ENCODE measurements around the gene KCTD20. TPM values are rescaled to one million over a fixed set of nuclear protein-coding genes. Genes with fewer than 3 reads are reported as not detected.

The KCTD20 gene
- total and polyA plus RNA-seq, 2 of the 13 experiments (the other 11 are each of a cell fraction or from before 2014, with no cell fraction given), result 52.7 to 67.1 TPM

DNA sequence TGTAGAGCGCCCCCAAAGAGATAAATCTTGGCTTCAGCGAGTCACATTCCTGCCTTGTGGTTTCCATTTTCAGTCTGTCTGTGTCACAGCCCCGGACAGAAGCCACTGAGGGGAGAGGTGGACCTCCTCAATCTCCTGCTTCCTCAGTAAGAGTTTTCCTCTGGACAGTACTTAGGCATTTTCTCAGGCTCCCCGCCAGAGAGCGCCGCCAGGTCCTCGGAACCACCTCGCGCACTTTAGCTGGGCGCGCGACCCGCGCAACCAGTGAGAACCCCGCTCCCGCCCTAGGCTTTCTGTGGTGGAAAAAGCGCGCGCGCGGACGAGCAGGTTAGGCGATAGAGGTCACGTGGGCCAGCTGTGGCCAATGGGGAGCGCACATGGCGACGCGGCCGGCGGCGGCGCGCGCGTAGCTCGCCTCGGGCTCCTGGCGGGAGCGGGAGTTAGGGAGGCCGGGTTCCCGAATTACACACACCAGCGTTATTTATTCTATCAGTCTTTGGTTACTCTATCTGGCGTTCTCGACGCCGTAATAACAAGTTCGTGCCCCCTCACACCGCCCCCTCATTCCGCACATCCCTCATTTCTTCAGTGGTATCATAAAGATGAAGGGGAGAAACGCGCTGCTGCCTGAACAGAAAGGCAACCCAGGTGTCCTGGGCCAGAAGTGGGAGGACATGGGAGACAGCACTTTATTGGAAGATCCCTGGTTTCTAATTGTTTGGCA lies 19.5 kb upstream of the KCTD20 start (continued):
- TF ChIP-seq, protein P1, sequence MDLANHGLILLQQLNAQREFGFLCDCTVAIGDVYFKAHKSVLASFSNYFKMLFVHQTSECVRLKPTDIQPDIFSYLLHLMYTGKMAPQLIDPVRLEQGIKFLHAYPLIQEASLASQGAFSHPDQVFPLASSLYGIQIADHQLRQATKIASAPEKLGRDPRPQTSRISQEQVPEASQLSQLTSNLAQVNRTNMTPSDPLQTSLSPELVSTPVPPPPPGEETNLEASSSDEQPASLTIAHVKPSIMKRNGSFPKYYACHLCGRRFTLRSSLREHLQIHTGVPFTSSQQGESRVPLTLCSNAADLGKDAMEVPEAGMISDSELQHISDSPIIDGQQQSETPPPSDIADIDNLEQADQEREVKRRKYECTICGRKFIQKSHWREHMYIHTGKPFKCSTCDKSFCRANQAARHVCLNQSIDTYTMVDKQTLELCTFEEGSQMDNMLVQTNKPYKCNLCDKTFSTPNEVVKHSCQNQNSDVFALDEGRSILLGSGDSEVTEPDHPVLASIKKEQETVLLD (CRISPR knock-in tag; IDR thresholded peaks at IDR 0.05; ENCODE audit: low read depth), result no peak
- TF ChIP-seq ZNF747 (CRISPR knock-in tag; IDR thresholded peaks at IDR 0.05; ENCODE audit: borderline replicate concordance) (peak; percentile 78; the same call in 1 of the 2 replicates), ZNF772 (CRISPR knock-in tag; IDR thresholded peaks at IDR 0.05) (peak; percentile 97), SIX4 (CRISPR knock-in tag; IDR thresholded peaks at IDR 0.05) (no peak), ZNF232 (CRISPR knock-in tag; IDR thresholded peaks at IDR 0.05; ENCODE audit: borderline replicate concordance) (peak; percentile 77; the same call in 1 of the 2 replicates), NFE2 (CRISPR knock-in tag; IDR thresholded peaks at IDR 0.05) (no peak), ZNF441 (CRISPR knock-in tag; IDR thresholded peaks at IDR 0.05; ENCODE audit: borderline replicate concordance) (no peak), DPF2 (CRISPR knock-in tag; IDR thresholded peaks at IDR 0.05; ENCODE audit: borderline replicate concordance, low read depth) (no peak), KMT2B (CRISPR knock-in tag; IDR thresholded peaks at IDR 0.05) (peak; percentile 85), NFKBIZ (CRISPR knock-in tag; IDR thresholded peaks at IDR 0.05) (0 out of 2 replicates have a peak, but pooled peaks have one; percentile 80), FOXK1 (CRISPR knock-in tag; IDR thresholded peaks at IDR 0.05; ENCODE audit: borderline replicate concordance, low read depth) (peak; percentile 55; the same call in 1 of the 2 replicates), NR3C1 (CRISPR knock-in tag; IDR thresholded peaks at IDR 0.05) (no peak), TP53 (CRISPR knock-in tag; conservative IDR thresholded peaks at IDR 0.05) (no peak), FOXP1 (IDR thresholded peaks at IDR 0.05) (no peak), FOXP1 (CRISPR knock-in tag; IDR thresholded peaks at IDR 0.05) (no peak), ZNF296 (CRISPR knock-in tag; conservative IDR thresholded peaks at IDR 0.05) (no peak), SOX5 (CRISPR knock-in tag; IDR thresholded peaks at IDR 0.05; ENCODE audit: borderline replicate concordance) (peak; percentile 71), SMAD1 (CRISPR knock-in tag; IDR thresholded peaks at IDR 0.05; ENCODE audit: borderline replicate concordance, low read depth) (peak; percentile 83; the same call in 1 of the 2 replicates)
- TF ChIP-seq, protein P2, sequence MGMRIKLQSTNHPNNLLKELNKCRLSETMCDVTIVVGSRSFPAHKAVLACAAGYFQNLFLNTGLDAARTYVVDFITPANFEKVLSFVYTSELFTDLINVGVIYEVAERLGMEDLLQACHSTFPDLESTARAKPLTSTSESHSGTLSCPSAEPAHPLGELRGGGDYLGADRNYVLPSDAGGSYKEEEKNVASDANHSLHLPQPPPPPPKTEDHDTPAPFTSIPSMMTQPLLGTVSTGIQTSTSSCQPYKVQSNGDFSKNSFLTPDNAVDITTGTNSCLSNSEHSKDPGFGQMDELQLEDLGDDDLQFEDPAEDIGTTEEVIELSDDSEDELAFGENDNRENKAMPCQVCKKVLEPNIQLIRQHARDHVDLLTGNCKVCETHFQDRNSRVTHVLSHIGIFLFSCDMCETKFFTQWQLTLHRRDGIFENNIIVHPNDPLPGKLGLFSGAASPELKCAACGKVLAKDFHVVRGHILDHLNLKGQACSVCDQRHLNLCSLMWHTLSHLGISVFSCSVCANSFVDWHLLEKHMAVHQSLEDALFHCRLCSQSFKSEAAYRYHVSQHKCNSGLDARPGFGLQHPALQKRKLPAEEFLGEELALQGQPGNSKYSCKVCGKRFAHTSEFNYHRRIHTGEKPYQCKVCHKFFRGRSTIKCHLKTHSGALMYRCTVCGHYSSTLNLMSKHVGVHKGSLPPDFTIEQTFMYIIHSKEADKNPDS (CRISPR knock-in tag; IDR thresholded peaks at IDR 0.05), result peak; percentile 76; the same call in 1 of the 2 replicates
- TF ChIP-seq, protein P3, sequence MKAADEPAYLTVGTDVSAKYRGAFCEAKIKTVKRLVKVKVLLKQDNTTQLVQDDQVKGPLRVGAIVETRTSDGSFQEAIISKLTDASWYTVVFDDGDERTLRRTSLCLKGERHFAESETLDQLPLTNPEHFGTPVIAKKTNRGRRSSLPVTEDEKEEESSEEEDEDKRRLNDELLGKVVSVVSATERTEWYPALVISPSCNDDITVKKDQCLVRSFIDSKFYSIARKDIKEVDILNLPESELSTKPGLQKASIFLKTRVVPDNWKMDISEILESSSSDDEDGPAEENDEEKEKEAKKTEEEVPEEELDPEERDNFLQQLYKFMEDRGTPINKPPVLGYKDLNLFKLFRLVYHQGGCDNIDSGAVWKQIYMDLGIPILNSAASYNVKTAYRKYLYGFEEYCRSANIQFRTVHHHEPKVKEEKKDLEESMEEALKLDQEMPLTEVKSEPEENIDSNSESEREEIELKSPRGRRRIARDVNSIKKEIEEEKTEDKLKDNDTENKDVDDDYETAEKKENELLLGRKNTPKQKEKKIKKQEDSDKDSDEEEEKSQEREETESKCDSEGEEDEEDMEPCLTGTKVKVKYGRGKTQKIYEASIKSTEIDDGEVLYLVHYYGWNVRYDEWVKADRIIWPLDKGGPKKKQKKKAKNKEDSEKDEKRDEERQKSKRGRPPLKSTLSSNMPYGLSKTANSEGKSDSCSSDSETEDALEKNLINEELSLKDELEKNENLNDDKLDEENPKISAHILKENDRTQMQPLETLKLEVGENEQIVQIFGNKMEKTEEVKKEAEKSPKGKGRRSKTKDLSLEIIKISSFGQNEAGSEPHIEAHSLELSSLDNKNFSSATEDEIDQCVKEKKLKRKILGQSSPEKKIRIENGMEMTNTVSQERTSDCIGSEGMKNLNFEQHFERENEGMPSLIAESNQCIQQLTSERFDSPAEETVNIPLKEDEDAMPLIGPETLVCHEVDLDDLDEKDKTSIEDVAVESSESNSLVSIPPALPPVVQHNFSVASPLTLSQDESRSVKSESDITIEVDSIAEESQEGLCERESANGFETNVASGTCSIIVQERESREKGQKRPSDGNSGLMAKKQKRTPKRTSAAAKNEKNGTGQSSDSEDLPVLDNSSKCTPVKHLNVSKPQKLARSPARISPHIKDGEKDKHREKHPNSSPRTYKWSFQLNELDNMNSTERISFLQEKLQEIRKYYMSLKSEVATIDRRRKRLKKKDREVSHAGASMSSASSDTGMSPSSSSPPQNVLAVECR (CRISPR knock-in tag; IDR thresholded peaks at IDR 0.05; ENCODE audit: borderline replicate concordance), result peak; percentile 81
- TF ChIP-seq, protein P4, sequence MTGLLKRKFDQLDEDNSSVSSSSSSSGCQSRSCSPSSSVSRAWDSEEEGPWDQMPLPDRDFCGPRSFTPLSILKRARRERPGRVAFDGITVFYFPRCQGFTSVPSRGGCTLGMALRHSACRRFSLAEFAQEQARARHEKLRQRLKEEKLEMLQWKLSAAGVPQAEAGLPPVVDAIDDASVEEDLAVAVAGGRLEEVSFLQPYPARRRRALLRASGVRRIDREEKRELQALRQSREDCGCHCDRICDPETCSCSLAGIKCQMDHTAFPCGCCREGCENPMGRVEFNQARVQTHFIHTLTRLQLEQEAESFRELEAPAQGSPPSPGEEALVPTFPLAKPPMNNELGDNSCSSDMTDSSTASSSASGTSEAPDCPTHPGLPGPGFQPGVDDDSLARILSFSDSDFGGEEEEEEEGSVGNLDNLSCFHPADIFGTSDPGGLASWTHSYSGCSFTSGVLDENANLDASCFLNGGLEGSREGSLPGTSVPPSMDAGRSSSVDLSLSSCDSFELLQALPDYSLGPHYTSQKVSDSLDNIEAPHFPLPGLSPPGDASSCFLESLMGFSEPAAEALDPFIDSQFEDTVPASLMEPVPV (CRISPR knock-in tag; IDR thresholded peaks at IDR 0.05), result peak; percentile 85

Measured in HepG2 (cell line).